Measurements from ENCODE around the gene SLMAP.

SLMAP gene

DNA sequence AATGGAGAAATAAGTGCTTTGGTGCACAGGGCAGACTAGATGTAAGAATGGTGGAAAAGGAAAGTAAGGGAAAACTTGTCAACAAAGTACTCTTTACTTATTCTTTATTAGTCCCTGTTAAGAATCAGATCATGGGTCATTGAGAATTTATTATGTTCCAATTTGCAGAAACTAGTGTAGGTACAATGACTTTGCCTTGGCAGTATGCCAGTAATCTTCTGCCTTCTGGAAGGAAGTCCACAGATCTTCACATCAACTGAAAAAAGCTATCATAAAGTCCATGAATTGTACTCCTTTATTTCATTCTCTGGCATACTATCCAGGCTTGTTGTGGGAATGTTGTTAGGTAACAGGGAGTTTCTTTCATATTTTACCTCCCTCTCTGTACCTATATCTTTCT lies 163.9 kb downstream of the SLMAP start:
- TF ChIP-seq GABPA (IDR thresholded peaks at IDR 0.05; ENCODE audit: low read depth) (no peak), SPI1 (IDR thresholded peaks at IDR 0.05; ENCODE audit: borderline replicate concordance, low read depth) (no peak), CTCF (IDR thresholded peaks at IDR 0.05; ENCODE audit: insufficient read depth, low read length) (no peak), POLR2AphosphoS5 (IDR thresholded peaks at IDR 0.05; ENCODE audit: low read depth) (no peak)
- TF ChIP-seq, protein P1, sequence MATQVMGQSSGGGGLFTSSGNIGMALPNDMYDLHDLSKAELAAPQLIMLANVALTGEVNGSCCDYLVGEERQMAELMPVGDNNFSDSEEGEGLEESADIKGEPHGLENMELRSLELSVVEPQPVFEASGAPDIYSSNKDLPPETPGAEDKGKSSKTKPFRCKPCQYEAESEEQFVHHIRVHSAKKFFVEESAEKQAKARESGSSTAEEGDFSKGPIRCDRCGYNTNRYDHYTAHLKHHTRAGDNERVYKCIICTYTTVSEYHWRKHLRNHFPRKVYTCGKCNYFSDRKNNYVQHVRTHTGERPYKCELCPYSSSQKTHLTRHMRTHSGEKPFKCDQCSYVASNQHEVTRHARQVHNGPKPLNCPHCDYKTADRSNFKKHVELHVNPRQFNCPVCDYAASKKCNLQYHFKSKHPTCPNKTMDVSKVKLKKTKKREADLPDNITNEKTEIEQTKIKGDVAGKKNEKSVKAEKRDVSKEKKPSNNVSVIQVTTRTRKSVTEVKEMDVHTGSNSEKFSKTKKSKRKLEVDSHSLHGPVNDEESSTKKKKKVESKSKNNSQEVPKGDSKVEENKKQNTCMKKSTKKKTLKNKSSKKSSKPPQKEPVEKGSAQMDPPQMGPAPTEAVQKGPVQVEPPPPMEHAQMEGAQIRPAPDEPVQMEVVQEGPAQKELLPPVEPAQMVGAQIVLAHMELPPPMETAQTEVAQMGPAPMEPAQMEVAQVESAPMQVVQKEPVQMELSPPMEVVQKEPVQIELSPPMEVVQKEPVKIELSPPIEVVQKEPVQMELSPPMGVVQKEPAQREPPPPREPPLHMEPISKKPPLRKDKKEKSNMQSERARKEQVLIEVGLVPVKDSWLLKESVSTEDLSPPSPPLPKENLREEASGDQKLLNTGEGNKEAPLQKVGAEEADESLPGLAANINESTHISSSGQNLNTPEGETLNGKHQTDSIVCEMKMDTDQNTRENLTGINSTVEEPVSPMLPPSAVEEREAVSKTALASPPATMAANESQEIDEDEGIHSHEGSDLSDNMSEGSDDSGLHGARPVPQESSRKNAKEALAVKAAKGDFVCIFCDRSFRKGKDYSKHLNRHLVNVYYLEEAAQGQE (IDR thresholded peaks at IDR 0.05; ENCODE audit: insufficient replicate concordance, low read depth): no peak

DNA sequence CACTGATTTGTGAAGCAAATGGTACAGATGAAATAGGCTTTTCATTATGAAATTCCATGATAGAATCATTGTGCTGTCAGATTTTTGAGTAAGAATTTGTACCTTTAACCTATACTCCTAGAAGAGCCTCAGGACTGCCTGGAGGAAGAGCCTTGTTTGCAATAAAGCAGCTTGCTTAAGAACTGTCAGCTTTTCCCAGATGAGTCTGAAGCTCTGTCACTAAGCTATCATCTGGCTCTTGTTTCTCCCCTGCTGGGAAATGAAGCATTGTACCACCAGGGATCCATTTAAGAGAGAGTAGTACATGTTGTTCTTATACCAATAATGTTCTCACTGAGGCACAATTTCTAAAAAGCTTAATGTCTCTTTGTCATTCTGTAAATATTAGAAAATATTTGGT lies 167.0 kb downstream of the SLMAP start:
- Histone ChIP-seq H3K27ac (replicated peaks) (no peak overlapping the region), H3K4me3 (replicated peaks; ENCODE audit: insufficient read depth, low read length) (no peak overlapping the region), H3K27me3 (ENCODE audit: insufficient read depth, poor library complexity, severe bottlenecking) (no peaks in the 10 kb centered on the region)
- no peak for TF ChIP-seq CTCF (IDR thresholded peaks at IDR 0.05; ENCODE audit: insufficient read depth, low read length)
- no peak for TF ChIP-seq GABPA (IDR thresholded peaks at IDR 0.05; ENCODE audit: low read depth)
- no peak for TF ChIP-seq POLR2AphosphoS5 (IDR thresholded peaks at IDR 0.05; ENCODE audit: low read depth)
- TF ChIP-seq, protein P1 (IDR thresholded peaks at IDR 0.05; ENCODE audit: insufficient replicate concordance, low read depth): no peak
- TF ChIP-seq SPI1 (IDR thresholded peaks at IDR 0.05; ENCODE audit: borderline replicate concordance, low read depth): no peak
- DNase-seq (ENCODE audit: low read depth in 1 of 2, low spot score in 1 of 2): no peak

More for the DNA sequence above, 163.9 kb downstream of the SLMAP start:
- no peaks in the 10 kb centered on the region for H3K27me3 ChIP-seq (ENCODE audit: insufficient read depth, poor library complexity, severe bottlenecking)
- no peak overlapping the region for H3K27ac ChIP-seq (replicated peaks)
- DNase-seq (ENCODE audit: low read depth in 1 of 2, low spot score in 1 of 2): no peak
- no peak overlapping the region for H3K4me3 ChIP-seq (replicated peaks; ENCODE audit: insufficient read depth, low read length)

DNA sequence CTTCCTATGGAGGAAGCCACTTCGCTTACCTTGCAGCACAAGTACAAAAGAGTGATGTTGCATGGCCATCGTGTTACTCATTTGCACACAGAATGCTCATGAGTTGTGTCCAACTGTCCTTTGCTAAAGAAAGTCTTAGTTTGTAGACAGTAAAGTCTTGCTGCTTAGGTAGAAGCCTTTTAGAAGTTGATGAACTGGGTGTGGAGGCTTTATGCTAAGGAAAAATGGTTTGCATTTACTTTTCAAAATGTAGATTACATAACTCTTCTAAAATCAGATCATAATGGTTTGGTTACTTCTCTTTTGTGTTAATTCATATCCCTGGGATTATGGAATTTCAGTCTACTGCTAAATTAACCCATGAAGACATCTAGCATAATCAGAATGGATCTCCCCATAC lies 167.6 kb downstream of the SLMAP start:
- TF ChIP-seq, protein P1 (IDR thresholded peaks at IDR 0.05; ENCODE audit: insufficient replicate concordance, low read depth): no peak
- no peak for TF ChIP-seq SPI1 (IDR thresholded peaks at IDR 0.05; ENCODE audit: borderline replicate concordance, low read depth)
- no peak for TF ChIP-seq POLR2AphosphoS5 (IDR thresholded peaks at IDR 0.05; ENCODE audit: low read depth)
- TF ChIP-seq GABPA (IDR thresholded peaks at IDR 0.05; ENCODE audit: low read depth): no peak
- TF ChIP-seq CTCF (IDR thresholded peaks at IDR 0.05; ENCODE audit: insufficient read depth, low read length): no peak
- Histone ChIP-seq H3K27ac (replicated peaks) (no peak overlapping the region), H3K4me3 (replicated peaks; ENCODE audit: insufficient read depth, low read length) (no peak overlapping the region), H3K27me3 (ENCODE audit: insufficient read depth, poor library complexity, severe bottlenecking) (no peaks in the 10 kb centered on the region)
- no peak for DNase-seq (ENCODE audit: low read depth in 1 of 2, low spot score in 1 of 2)

Measured in HL-60 (cell line).